GM18499 (cell line): ENCODE data around the gene PTK6.

Source experiments
- ATAC-seq: cut with Tn5 transposase; IDR thresholded peaks from one replicate; pipeline ENCODE4 v1.9.1; 2021; ENCODE audit warnings: moderate number of reproducible peaks; ENCODE audit not compliant: insufficient read depth, unreplicated experiment

PTK6 gene

GRCh38 chr20:63533388-63533787 is 3.8 kb downstream of the PTK6 start:
- no peak for ATAC-seq

DNA sequence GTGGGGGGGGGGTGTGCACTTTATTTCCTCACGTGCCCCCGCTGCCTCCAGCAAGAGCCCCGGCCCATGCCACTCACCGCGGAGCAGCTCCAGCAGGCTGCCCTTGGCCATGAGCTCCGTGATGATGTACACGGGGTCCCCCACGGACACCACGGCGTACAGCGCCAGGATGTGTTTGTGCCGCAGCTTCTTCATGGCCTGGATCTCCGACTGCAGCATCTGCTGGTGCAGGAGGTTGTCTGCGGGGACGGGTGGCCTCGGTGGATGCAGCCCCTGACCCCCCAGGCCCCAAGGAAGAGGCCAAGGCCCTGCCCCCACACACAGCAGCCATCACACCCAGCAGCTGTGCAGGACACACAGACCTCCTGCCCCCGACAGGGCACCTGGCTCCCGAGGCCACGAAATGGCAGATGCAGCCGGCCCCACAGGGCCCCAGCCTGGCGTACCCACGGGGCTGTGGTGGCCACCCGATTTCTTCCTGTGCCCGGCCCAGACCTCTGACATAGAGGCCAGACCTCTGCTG is 4.7 kb downstream of the PTK6 start:
- ATAC-seq: no peak

- ATAC-seq: no peak
Observed at GRCh38 chr20:63531686-63532448, 5.3 kb downstream of the PTK6 start.

- no peak for ATAC-seq
Observed at GRCh38 chr20:63530788-63531160, 6.4 kb downstream of the PTK6 start.

DNA sequence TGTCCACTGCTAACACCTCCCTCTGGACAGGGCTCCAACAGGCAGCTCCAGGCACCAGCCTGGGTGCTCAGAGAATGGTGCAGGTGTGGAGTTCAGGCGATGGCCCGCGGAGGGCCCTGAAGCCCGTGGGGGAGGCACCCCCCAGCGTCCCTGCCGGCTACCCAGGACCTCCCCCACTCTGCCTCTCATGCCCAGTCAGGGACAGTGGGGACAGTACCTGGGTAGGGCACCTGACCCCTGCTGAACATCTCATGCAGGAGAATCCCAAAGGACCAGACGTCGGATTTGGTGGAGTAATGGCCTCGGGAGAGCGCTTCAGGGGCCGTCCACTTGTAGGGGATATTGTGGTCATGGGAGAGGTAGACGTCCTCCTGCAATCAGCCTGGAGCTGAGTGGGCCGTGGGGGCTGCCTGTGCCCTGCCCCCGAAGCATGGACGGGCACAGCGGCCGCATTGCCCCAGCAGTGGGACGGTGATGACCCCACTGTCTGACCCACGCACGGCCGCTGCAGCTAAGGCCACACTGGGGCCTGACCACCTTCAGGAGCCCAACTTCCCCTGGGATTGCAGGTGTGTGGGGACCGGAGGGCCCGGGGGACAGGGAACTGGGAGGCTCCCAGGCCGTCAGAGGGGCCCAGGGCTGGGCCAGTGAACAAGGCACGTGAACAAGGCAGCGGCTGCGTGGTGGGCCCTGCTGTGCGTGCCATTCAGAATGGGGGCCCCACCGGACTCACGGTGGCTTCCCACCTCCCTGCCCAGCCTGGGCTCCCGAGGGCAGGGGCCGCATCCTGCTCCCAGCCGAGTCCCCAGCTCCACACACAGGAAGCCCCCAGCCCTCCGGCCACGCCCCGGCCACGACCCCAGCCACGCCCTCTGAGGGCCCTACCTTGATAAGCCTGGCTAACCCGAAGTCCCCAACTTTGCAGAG is 7.1 kb downstream of the PTK6 start:
- no peak for ATAC-seq

DNA sequence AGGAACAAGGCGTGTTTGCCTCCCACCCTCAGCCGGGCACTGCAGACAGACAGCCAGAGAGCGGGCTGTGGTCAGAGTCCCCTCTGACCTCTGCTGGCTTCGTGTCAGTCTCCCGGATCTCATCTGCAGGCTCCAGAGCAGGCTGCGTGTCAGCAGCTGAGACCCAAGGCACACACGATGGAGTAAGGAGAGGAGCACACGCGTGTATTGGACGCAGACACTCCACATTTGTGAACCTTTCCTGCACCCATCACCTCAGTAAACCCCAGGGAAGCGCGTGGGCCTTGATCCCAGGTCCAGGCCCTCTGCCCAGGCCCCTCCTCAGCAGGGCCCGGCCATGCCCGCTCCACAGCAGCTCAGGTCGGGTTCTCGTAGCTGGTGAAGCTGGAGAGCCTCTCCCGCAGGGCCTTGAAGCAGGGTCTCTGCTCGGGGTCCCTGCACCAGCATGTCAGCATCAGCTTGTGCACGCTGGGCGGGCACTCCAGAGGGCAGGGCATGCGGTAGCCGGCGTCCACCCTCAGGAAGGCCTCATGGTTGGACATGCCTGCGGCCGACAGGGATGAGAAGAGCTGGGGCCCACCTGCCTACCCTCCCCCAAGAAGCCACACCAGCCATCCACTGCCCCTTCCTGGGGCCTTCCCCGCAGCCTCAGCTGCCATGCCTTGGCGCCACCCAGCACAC is 7.9 kb downstream of the PTK6 start:
- no peak for ATAC-seq

GRCh38 chr20:63527184-63527583 is 10.0 kb downstream of the PTK6 start:
- ATAC-seq: no peak

GRCh38 chr20:63525971-63526370 is 11.2 kb downstream of the PTK6 start:
- ATAC-seq: no peak

DNA sequence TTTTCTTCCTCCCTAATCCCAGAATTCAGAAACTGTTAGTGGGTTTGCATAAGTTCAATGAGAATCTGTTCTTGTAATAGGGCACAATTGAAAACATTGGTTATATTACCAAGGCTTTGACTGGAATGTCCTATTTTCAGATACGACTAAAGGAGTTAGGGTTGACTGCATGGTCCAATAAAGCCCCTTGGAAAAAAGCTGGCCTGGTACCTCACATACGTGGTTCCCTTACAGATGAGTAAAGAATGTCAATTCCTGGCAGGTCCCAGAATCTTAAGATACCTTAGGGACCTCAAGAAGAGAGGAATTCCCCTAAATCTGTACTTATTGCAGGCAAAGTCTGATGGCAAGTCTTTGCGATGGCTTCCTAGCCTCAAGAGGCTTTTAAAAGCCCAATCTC is 12.0 kb downstream of the PTK6 start:
- no peak for ATAC-seq

GRCh38 chr20:63522981-63523611 is 14.1 kb downstream of the PTK6 start:
- ATAC-seq: no peak

- ATAC-seq: no peak
Observed at GRCh38 chr20:63522091-63522868, 14.9 kb downstream of the PTK6 start.

DNA sequence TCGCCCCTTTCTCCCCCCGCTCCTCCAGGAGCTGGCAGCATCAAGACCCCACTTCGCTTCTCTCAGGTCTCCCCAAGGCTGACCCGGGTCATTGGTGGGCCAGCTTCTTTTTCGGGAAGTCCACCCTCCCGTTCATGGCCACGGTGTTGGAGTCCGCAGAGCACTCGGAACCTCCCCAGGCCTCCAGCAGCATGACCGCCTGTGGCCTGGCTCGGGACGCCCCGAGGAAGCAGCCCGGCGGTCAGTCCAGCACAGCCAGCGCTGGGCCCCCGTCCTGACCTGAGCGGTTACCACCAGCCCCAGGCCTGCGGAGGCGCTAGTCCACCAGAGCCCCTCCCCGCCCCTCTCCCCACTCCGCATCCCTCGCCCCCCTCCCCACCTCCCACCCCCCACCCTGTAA is 15.6 kb downstream of the PTK6 start:
- no peak for ATAC-seq

GRCh38 chr20:63520934-63521601 is 16.1 kb downstream of the PTK6 start:
- no peak for ATAC-seq

- ATAC-seq: no peak
Observed at GRCh38 chr20:63520504-63520933, 16.7 kb downstream of the PTK6 start, which contains the start of gene PPDPF. PPDPF (plus strand) TSS chr20:63520765; CDS start chr20:63521309, 544 bp downstream.

DNA sequence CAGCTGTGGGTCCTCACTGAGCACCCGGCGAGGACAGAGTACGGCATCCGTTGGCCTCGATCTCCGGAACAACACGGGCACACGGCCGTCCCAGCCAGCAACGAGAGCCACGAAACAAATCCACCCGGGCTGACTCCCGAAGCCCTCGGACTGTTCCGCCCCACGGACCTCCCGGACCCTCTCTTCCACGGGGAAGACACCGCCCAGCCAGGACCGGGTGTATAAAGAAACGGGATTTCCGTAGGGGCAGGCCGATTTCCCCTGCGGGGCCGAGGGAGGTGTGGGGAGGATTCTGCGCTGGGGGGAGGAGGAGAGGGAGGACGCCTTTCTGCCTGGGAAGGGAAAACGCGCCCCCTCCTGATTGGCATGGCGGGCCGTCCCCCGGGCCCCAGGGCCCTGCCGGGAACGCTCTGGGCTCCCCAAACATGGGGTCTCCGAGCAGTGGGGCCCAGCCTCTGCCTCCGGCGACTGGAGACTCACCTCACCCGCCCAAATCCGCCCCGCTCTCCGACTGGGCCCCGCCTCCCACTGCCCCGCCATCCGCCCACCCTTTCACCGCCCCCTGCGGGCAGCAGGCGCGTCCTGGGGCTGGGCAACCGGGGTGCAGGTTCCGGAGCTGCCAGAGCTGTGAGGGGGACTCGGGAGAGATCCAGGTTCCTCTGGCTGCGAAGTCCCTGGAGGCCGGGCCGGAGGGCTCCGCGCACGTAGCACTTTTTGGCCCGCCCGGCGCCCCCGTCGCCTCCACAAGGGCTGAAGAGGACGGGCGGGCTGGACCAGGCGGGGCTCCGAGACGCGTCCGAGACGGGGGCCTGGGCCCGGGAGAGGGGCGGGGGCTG is 17.3 kb downstream of the PTK6 start:
- no peak for ATAC-seq

DNA sequence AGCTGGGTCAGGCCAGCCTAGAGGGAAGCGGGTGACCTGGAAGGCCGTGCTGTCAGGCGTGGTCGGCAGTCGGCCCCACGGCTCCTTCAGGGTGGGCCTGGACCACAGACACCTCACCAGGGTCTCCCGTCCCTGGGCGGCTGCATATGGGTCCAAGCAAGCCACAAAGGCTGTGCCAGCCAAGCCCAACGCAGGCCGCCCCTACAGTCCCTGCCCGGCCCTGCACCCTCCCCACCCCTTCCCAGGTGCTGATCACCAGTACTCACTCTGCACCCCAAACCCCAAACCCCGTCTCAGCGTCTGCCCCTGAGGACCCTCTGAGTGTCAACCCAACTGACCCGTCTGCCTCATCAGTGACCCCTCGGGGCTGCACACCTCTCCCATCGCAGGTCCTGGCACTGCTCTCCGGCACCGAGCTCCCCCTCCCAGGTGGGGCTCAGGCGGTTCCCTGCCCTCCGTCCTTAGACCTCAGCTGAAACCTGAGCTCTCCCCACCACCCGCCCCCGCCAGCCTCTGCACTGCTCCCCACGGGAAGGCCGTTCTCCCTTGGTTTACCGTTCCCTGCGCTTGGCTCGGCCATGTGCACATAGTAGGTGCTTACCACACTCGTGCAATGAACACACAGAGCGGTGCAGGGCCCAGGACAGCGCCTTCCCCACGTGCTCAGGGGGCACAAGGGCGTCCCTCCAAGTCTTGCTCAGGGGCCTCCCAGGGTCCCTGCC is 18.1 kb downstream of the PTK6 start:
- no peak for ATAC-seq

DNA sequence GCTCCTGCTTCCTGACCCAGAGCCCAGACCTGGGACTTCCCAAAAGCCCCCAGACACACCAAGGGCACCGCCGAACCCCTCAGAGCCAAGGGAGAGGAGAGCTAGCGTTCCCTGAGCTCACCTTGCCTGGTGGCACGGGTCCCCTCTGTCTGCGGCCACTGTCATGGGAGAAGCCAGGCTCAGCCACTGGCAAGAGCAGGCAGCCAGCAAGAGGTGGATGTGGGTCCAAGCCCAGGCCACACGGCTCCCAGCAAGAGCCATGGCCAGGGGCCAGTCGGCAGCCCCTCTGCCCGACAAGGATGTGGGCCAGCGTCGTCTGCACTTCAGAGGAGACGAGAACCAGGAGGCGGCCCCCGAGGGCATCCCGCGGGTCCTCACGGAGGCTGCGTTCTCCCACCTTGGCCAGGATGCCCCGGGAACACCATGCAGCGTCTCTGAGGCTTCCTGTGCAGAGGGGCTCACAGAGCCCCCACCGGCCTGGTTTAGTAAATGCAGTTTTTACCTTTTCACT is 18.8 kb downstream of the PTK6 start:
- no peak for ATAC-seq
